ENCODE measurements around the gene EPC1.
"Not testable (repeated sequence)": the region's sequence is repeated elsewhere in the genome, so short reads cannot be mapped to it uniquely, and the experiment has no call there.

The EPC1 gene

GRCh38 chr10:32346551-32347362 lies at the start of gene EPC1:
Gene EPC1 (minus strand): TSS chr10:32347158. CDS start chr10:32346915, 243 bp downstream.
- no peak for FAIRE-seq

GRCh38 chr10:32393911-32394310 lies 47.0 kb upstream of the EPC1 start:
- no peak for FAIRE-seq

GRCh38 chr10:32392284-32392683 lies 45.3 kb upstream of the EPC1 start:
- not testable (repeated sequence) for FAIRE-seq

GRCh38 chr10:32390193-32390592 lies 43.2 kb upstream of the EPC1 start:
- FAIRE-seq, result no peak

- FAIRE-seq, result no peak
Measured at GRCh38 chr10:32388258-32389027, 41.5 kb upstream of the EPC1 start.

- FAIRE-seq, result no peak
Measured at GRCh38 chr10:32386623-32387260, 39.8 kb upstream of the EPC1 start.

- no peak for FAIRE-seq
Measured at GRCh38 chr10:32384171-32384570, 37.2 kb upstream of the EPC1 start.

- FAIRE-seq, result no peak
Measured at GRCh38 chr10:32381165-32381564, 34.2 kb upstream of the EPC1 start.

- no peak for FAIRE-seq
Measured at GRCh38 chr10:32379950-32380551, 33.1 kb upstream of the EPC1 start.

- peak; percentile 92 for FAIRE-seq
Measured at GRCh38 chr10:32379318-32379949, 32.5 kb upstream of the EPC1 start.

GRCh38 chr10:32378363-32379317 lies 31.7 kb upstream of the EPC1 start:
- FAIRE-seq, result peak; percentile 85

GRCh38 chr10:32377458-32378259 lies 30.7 kb upstream of the EPC1 start:
- peak; percentile 92 for FAIRE-seq

- FAIRE-seq, result no peak
Measured at GRCh38 chr10:32376771-32377170, 29.8 kb upstream of the EPC1 start.

- no peak for FAIRE-seq
Measured at GRCh38 chr10:32376097-32376496, 29.1 kb upstream of the EPC1 start.

GRCh38 chr10:32375631-32376030 lies 28.7 kb upstream of the EPC1 start:
- FAIRE-seq, result peak; percentile 13

GRCh38 chr10:32374605-32375004 lies 27.6 kb upstream of the EPC1 start:
- FAIRE-seq, result no peak

GRCh38 chr10:32373496-32373895 lies 26.5 kb upstream of the EPC1 start:
- FAIRE-seq, result no peak

GRCh38 chr10:32373031-32373430 lies 26.1 kb upstream of the EPC1 start:
- FAIRE-seq, result no peak

- peak; percentile 94 for FAIRE-seq
Measured at GRCh38 chr10:32372000-32372875, 25.3 kb upstream of the EPC1 start.

- FAIRE-seq, result no peak
Measured at GRCh38 chr10:32371101-32371500, 24.1 kb upstream of the EPC1 start.

All from islet of Langerhans (tissue), 1 donor.